GM21825 (cell line): ENCODE measurements around the gene HMGXB3.

ENCODE experiments used
- ATAC-seq: cut with Tn5 transposase; IDR thresholded peaks from one replicate; pipeline ENCODE4 v1.9.1; 2021; ENCODE audit warnings: mild to moderate bottlenecking, moderate library complexity; ENCODE audit not compliant: unreplicated experiment

The HMGXB3 gene

GRCh38 chr5:150065886-150066285 is 65.3 kb downstream of the HMGXB3 start:
- no peak for ATAC-seq

DNA sequence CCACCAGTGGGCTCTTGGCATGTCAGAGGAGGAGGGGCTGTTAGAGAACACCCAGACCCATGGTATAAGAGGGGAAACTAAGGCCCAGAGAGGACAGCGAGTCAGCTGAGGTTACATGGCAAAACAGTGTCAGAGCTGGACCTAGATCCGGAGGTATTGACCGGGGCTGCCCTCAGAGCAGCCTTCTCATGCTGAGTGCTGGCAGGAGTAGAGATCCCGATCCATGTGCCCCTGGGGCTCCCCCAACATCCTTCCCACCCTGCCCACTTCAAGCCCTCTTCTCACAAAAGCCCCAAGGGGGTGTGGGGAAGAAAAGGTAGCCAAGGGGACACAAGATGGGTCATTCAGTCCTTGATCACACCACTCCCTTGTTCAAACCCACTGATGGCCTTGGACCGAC is 65.9 kb downstream of the HMGXB3 start:
- ATAC-seq: no peak

DNA sequence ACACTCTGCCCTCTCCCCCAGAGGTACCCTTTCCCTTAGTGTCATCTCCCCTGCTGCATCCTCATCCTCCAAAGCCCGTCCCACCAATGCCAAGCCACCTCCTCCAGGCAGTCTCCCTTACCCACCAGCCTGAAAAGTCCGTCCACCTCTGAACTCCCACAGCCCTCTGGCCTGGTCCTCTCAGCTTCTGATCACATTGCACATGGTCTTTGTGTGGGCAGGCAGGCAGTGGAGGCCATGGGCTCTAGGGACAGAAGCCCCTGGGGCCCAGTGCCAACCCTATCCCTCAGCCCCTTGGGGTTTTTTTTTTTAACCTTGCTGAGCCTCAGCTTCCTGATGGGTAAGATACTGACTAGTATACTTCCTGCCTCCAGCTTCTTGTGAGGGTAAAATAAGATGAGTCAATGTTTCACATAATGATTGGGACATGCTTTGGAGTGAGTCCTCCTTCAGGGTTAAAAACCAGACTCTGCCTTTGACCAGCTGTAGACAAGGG is 66.4 kb downstream of the HMGXB3 start:
- no peak for ATAC-seq

- ATAC-seq: no peak
These were observed 66.9 kb downstream of the HMGXB3 start for GRCh38 chr5:150067405-150067960.

- ATAC-seq: no peak
These were observed 67.5 kb downstream of the HMGXB3 start for GRCh38 chr5:150068071-150068470.

GRCh38 chr5:150068472-150068871 is 67.9 kb downstream of the HMGXB3 start:
- no peak for ATAC-seq

GRCh38 chr5:150068961-150069645 is 68.6 kb downstream of the HMGXB3 start:
- no peak for ATAC-seq

DNA sequence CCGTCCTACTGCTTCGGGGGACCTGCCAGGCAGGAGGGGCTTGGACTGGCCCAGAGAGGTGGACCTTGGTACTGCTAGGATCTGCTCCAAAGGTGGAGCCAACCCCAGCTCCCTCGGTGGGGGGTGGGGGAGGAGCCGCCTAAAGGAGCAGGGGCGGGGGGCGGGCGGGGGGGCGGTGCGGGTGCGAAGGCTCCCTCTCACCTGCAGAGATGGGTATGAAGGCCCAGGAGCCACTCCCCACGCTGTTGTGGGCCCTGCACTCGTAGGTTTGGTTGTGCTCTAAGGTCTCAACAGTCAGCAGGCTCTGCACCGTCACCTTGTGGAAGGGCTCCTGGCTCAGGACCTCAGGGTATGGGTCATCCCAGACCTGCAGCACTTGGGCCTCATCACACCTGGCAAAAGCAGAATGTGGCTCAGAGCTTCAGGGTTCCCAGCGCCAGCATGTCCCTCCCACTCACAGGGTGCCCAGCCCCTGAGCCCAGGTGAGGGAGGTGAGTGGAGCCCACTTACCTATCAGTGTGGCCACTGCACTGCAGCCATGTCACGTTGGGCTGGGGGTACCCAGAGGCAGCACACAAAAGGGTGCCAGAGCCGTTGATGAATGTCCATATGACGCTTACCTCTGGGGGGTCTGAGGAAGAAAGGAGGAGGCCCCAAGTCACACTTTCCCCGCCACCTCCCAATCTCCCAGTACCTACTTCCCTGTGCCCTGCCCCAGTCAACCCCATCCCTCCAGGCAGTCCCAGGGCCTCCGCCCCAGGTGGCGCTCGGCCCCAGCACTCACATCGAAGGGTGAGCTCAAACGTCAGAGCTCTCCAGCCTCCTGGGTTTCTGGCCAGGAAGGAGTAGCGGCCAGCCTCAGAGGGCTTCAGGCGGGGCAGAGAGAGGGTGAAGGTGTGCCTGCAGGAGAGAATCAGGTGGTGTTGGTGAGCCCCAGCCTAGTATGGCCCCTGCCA is 69.4 kb downstream of the HMGXB3 start:
- no peak for ATAC-seq

DNA sequence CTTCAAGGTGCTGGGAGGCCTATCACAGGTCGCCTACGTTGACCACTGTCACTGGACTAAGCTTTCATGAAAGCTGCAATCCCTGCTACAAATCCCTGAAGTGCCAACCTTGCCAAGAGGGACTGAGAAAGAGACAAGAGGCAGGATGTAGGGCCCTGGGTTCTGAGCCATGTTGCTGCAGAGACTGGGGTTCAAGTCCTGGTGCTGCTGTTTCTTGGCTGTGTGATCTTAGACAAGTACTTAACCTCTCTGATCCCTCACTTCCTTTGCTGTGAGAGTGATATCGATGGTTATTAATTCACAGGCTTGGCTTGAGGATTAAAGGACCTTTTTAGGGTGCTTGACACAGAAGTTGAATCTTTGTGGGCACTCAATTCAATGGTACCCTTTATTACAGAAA is 70.3 kb downstream of the HMGXB3 start:
- no peak for ATAC-seq

DNA sequence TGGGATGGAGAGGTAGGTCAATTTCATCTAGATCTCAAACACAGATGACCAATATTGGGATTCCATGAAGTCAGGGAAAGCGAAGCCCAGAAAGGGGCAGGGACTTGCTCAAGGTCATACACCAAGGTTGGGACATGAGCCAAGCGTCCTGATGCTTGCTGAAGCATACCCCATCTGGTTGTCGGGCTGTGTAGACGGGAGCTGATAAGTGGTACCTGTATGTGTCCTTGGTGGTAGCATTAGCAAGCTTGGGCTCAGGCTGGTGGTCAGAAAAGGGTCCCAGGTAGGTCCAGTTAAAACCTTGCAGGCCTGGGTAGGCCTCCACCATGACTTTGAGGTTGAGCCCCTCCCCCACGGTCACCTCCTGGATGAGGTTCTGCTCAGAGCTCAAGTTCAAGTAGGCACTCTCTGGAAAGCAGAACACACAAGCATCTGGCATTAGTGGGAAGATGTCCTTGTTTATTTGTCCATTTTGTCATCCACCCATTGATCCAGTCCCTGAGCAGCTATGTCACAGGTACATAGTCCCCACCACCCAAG is 72.6 kb downstream of the HMGXB3 start:
- ATAC-seq: no peak

DNA sequence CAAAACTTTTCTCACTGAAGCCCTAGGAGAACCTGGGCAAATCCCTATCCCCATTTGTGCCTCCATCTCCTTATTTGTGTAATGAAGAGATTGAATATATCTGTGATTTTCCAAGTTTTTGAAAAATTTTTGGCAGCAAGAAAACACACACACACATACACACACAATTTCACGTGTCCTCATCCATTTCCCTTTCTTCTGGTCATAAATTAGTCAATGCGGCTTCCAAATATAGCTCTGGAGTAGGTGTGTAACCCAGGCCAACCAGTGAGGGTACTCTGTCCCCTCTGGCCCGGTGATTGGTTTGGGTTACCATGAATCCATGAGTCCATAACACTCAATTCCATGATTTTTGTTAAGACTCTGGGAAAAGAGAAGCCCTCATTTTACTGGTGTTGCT is 73.1 kb downstream of the HMGXB3 start:
- ATAC-seq: no peak

DNA sequence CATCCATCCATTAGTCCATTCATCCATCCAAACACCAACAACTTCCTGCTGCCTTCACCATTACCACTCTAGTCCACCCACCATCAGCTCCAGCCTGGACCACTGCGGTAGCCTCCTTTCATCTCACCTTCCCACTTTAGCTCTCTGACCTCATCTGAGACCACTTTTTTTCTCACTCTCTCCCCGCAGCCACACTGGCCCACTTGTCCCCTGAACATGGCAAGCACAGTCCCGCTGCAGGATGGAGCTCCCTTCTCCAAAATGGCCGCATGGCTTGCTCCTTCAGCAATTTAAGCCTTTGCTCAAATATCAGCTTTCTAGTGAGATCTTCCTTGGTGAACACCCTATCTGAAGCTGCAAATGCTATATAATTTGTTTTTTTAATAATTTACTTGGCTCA is 74.7 kb downstream of the HMGXB3 start:
- no peak for ATAC-seq

DNA sequence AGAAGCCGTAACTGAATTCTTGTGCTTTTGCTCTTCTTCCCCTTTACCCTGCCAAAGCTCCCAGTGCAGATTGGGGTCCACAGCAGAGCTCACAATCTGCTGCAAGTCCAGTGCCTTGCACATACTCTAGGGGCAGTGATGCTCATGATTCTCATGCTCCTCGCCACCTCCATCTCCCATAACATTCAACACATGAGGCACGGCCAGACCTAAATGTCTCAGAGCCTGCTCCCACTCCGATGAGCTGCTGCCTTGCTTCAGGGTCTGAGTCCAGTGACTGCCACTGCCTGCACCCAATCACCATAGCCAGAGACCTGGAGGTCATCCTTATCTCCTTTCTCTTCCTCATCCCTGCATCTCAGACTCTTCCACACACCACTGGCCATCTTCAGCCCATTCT is 75.3 kb downstream of the HMGXB3 start:
- ATAC-seq: no peak

DNA sequence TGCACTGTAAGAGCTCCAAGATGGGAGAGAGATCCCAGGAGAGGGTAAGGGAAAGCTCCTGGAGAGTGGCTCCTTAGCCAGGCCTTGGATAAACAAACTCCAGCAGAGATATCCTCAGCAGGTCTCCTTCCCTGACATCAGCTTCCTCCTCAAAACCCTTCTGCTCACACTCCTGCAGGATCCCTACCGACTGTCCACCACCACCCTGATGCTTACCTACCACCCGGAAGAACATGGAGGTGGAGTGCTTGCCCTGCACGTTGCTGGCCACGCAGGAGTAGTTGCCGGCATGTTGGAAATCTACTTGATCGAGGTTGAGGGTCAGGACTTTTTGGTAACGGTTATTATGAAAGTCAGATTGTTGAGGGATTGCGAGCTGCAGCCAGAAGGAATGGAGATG is 76.5 kb downstream of the HMGXB3 start:
- no peak for ATAC-seq

DNA sequence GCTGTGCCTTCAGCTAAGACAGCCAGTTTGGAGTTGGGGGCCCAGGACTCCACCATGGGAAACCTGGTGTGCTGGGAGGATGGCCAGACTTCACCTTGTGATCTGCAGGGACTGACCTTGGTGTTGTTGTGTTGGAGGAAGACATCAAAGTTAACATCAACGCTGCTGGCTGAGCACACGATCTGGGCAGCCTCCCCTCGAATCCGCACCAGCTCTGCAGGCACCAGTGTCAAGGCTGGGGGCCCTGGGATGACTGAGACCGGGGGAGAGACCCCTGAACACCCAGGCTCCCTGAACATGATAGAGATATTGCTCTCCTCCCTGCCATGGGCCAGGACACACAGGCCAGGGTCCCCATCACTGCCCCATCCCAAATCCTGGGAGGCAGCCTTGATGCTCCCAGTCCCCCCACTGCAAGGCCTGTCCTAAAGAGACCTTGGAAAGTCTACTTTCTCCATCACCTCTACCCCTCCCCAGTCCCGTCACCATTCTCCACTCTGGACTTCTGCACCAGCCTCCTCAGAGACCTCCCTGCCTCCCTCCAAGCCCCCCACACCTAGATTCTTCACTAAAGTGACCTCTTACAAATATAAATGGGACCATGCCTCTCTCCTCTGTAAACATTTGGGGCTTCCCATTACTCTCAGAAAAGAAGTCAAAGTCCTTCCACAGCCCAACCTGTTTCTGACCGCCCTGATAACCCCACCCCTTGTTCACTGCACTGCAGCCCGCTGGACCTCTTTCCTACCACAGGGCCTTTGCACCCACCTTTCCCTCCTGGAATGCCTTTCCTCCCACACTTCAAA is 77.7 kb downstream of the HMGXB3 start:
- ATAC-seq: no peak

- ATAC-seq: no peak
These were observed 78.5 kb downstream of the HMGXB3 start for GRCh38 chr5:150078802-150079689.

DNA sequence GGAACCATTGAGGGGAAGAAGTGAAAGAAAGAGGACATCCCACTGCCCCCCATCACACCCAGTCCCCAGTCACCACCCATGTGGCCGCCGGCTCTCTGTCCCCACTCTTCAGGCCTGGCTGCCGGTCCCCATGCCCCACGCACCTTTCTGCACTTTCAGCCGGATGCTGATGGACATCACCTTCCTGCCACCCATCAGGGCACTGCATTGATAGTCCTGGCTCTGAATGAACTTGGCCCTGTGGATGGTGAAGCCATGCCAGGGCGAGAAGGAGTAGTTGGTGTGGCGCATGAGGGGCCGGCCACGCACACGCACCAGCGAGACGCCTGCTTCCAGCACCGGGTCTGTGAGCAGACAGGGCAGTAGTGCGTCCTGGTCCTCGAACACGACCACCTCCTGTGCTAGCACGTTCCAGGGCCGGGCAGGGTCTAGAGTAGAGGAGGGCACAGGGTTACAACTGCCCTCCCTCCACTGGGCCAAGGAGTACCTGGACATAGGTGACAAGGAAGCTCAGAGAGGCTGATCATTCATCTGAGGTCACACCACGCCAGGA is 79.4 kb downstream of the HMGXB3 start:
- no peak for ATAC-seq

DNA sequence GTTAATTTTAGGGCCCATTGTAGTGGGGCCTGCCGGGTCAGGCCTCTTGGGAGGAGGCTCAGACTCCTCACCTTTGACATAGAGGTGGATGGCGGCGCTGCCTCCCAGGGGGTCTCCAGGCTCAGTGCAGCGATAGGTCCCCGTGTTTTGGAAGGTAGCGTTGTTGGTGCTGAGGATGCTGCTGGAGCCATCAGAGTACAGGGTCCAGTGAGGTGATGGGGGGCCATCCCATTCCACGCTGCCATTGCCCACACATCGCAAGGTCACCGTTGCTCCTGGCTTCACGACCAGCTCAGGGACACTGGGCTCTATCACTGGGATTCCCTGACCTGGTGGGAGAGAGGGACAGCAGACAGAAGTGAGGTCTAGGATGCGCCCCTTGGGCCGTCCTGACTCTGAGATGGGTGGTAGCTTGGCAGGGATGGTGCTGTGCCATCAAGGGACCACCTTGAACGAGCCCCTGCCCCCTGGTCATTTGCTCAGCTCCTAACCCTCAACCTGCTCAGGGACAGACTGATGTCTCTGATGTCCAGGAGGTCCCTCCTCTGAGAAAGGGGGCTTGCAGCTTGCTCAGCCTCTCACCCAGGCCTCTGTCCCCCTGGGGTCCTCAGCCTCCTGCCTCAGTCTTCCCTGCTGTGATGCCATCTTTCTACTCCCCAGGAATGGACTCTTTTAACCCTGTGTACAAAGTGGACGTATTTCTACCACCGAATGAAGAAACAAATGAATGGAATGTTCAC is 80.3 kb downstream of the HMGXB3 start:
- no peak for ATAC-seq
